ENCODE measurements around the gene RAP1GAP.

GRCh38 chr1:21644348-21644747, 24.8 kb downstream of the RAP1GAP start:
- no peak for TF ChIP-seq NBN (IDR thresholded peaks at IDR 0.05; ENCODE audit: low read depth)
- TF ChIP-seq, protein P1, sequence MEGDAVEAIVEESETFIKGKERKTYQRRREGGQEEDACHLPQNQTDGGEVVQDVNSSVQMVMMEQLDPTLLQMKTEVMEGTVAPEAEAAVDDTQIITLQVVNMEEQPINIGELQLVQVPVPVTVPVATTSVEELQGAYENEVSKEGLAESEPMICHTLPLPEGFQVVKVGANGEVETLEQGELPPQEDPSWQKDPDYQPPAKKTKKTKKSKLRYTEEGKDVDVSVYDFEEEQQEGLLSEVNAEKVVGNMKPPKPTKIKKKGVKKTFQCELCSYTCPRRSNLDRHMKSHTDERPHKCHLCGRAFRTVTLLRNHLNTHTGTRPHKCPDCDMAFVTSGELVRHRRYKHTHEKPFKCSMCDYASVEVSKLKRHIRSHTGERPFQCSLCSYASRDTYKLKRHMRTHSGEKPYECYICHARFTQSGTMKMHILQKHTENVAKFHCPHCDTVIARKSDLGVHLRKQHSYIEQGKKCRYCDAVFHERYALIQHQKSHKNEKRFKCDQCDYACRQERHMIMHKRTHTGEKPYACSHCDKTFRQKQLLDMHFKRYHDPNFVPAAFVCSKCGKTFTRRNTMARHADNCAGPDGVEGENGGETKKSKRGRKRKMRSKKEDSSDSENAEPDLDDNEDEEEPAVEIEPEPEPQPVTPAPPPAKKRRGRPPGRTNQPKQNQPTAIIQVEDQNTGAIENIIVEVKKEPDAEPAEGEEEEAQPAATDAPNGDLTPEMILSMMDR (IDR thresholded peaks at IDR 0.05 in 2 of 3, conservative IDR thresholded peaks at IDR 0.05 in 1 of 3; ENCODE audit: insufficient read depth in 2 of 3, low read depth in 1 of 3, low read length in 3 of 3) = no peak
- TF ChIP-seq ZNF316 (IDR thresholded peaks at IDR 0.05) = no peak
- no peak for TF ChIP-seq ADNP (tag; IDR thresholded peaks at IDR 0.05)
- TF ChIP-seq, protein P2, sequence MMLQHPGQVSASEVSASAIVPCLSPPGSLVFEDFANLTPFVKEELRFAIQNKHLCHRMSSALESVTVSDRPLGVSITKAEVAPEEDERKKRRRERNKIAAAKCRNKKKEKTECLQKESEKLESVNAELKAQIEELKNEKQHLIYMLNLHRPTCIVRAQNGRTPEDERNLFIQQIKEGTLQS (IDR thresholded peaks at IDR 0.05) = no peak
- TF ChIP-seq, protein P2 (CRISPR knock-in tag; conservative IDR thresholded peaks at IDR 0.05) = no peak
- TF ChIP-seq PHF8 (IDR thresholded peaks at IDR 0.05; ENCODE audit: borderline replicate concordance, low read length) = no peak
- TF ChIP-seq, protein P3, sequence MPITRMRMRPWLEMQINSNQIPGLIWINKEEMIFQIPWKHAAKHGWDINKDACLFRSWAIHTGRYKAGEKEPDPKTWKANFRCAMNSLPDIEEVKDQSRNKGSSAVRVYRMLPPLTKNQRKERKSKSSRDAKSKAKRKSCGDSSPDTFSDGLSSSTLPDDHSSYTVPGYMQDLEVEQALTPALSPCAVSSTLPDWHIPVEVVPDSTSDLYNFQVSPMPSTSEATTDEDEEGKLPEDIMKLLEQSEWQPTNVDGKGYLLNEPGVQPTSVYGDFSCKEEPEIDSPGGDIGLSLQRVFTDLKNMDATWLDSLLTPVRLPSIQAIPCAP (CRISPR knock-in tag; IDR thresholded peaks at IDR 0.05; ENCODE audit: borderline replicate concordance) = no peak
- no peak for TF ChIP-seq MYNN (IDR thresholded peaks at IDR 0.05)
- TF ChIP-seq MYNN (CRISPR knock-in tag; IDR thresholded peaks at IDR 0.05) = no peak
- TF ChIP-seq ZKSCAN8 (CRISPR knock-in tag; IDR thresholded peaks at IDR 0.05) = no peak
- no peak for TF ChIP-seq CEBPB (tag; IDR thresholded peaks at IDR 0.05)
- no peak for TF ChIP-seq CBFB (CRISPR knock-in tag; IDR thresholded peaks at IDR 0.05)
- no peak for TF ChIP-seq ZNF239 (CRISPR knock-in tag; IDR thresholded peaks at IDR 0.05)
- no peak for TF ChIP-seq HDAC8 (tag; IDR thresholded peaks at IDR 0.05)

All from K562 (cell line).